ENCODE measurements around the gene PDE6D.

GRCh38 chr2:231692847-231693246 lies 88.2 kb downstream of the PDE6D start:
- no peak for TF ChIP-seq POLR2AphosphoS5 (IDR thresholded peaks at IDR 0.05; ENCODE audit: insufficient read depth in 1 of 2, low read depth in 1 of 2)
- TF ChIP-seq CTCF (IDR thresholded peaks at IDR 0.05) = no peak
- TF ChIP-seq POLR2A (IDR thresholded peaks at IDR 0.05) = no peak

All from vagina (tissue), 2 donors.